Measurements from ENCODE around the gene KLHDC7B.

GRCh38 chr22:50500452-50500851 lies 45.2 kb upstream of the KLHDC7B start:
- TF ChIP-seq CTCF (IDR thresholded peaks at IDR 0.05; ENCODE audit: poor library complexity) (no peak), EZH2phosphoT487 (IDR thresholded peaks at IDR 0.05; ENCODE audit: low read depth, severe bottlenecking, unreplicated experiment) (no peak)

Data from hepatocyte (in vitro differentiated cells).